ENCODE data around the gene TPP1.
A peak's percentile ranks its signal among the peaks of the same experiment; 100 is the strongest.

TPP1 gene

GRCh38 chr11:6618117-6619003, 862 bp downstream of the TPP1 start:
- Mint-ChIP-seq H3K36me3 (ENCODE audit: low read depth) (peaks cover 10% of the 10 kb centered on the region), H3K27ac (no peak overlapping the region), H3K9me3 (no peaks in the 10 kb centered on the region), H3K4me1 (no peaks in the 10 kb centered on the region), H3K4me3 (no peak overlapping the region), H3K27me3 (ENCODE audit: low read depth) (no peaks in the 10 kb centered on the region)
- TF ChIP-seq CTCF (IDR thresholded peaks at IDR 0.05; ENCODE audit: unreplicated experiment in 3 of 3): no peak

- H3K4me1 Mint-ChIP-seq: no peaks in the 10 kb centered on the region
- peaks cover 10% of the 10 kb centered on the region for H3K36me3 Mint-ChIP-seq (ENCODE audit: low read depth)
- H3K27me3 Mint-ChIP-seq (ENCODE audit: low read depth): no peaks in the 10 kb centered on the region
- peak overlapping the region in 1 of 3 experiments; percentile 18 for H3K27ac Mint-ChIP-seq
- TF ChIP-seq CTCF (IDR thresholded peaks at IDR 0.05; ENCODE audit: unreplicated experiment in 3 of 3): no peak
- H3K9me3 Mint-ChIP-seq: no peaks in the 10 kb centered on the region
- H3K4me3 Mint-ChIP-seq: no peak overlapping the region
Observed at GRCh38 chr11:6617315-6617781, 1.9 kb downstream of the TPP1 start.

GRCh38 chr11:6616596-6617250, 2.5 kb downstream of the TPP1 start:
- H3K27ac Mint-ChIP-seq: no peak overlapping the region
- no peaks in the 10 kb centered on the region for H3K9me3 Mint-ChIP-seq
- peak overlapping the region; percentile 32 to 48 (median 45) for H3K4me3 Mint-ChIP-seq
- peaks cover 10% of the 10 kb centered on the region for H3K36me3 Mint-ChIP-seq (ENCODE audit: low read depth)
- H3K27me3 Mint-ChIP-seq (ENCODE audit: low read depth): no peaks in the 10 kb centered on the region
- no peak for TF ChIP-seq CTCF (IDR thresholded peaks at IDR 0.05; ENCODE audit: unreplicated experiment in 3 of 3)
- no peaks in the 10 kb centered on the region for H3K4me1 Mint-ChIP-seq

- Mint-ChIP-seq H3K27ac (no peak overlapping the region), H3K27me3 (ENCODE audit: low read depth) (no peaks in the 10 kb centered on the region), H3K36me3 (ENCODE audit: low read depth) (peaks cover 10% of the 10 kb centered on the region), H3K4me3 (peak overlapping the region; percentile 4 to 56 (median 9)), H3K4me1 (no peaks in the 10 kb centered on the region), H3K9me3 (no peaks in the 10 kb centered on the region)
- no peak for TF ChIP-seq CTCF (IDR thresholded peaks at IDR 0.05; ENCODE audit: unreplicated experiment in 3 of 3)
Observed at GRCh38 chr11:6615882-6616585, 3.2 kb downstream of the TPP1 start.

DNA sequence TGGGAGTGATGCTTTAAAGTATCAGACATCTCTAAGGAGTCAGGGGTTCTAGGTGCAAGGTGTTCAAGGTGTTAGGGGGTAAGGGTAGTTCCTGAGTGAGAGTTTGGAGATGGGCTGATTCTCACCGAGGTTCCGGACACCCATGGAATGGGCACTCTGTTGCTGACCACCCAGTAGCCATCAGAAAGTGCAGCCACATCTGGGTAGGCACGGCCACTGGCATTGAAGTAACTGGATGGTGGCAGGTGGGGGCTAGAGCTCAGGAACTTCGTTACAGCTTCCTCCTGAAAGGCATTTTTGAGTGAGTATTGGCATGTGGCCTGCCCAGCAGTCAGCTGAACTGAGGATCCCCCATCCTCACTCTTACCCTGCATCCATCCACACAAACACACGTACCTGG, 4.2 kb downstream of the TPP1 start:
- Mint-ChIP-seq H3K27me3 (ENCODE audit: low read depth) (no peaks in the 10 kb centered on the region), H3K27ac (no peak overlapping the region), H3K36me3 (ENCODE audit: low read depth) (peaks cover 17% of the 10 kb centered on the region), H3K4me3 (no peak overlapping the region), H3K4me1 (no peaks in the 10 kb centered on the region), H3K9me3 (no peaks in the 10 kb centered on the region)
- TF ChIP-seq CTCF (IDR thresholded peaks at IDR 0.05; ENCODE audit: unreplicated experiment in 3 of 3): no peak
